Fibroblast of the aortic adventitia (primary cell): Measurements from ENCODE around the gene FAM171A1. TPM values are rescaled to one million over a fixed set of nuclear protein-coding genes. Genes with fewer than 3 reads are reported as not detected.

ENCODE experiments used
- DNase-seq: peaks from one replicate; pipeline ENCODE4 v3.0.0-alpha.2; 2010; ENCODE audit warnings: low read depth
- H3K4me3 ChIP-seq: 2 replicates; pipeline ENCODE4 v1.5.1; 2011; ENCODE audit warnings: low read depth, mild to moderate bottlenecking, control low read depth, low read length, moderate library complexity
- total RNA-seq: library from RNA; depleted of rRNA; stranded (reverse); fragments of >200 nt; gene quantifications from 2 replicates; pipeline ENCODE4 v1.2.3, GENCODE V29; 2012; ENCODE audit warnings: low replicate concordance
- TF ChIP-seq, protein P1 (sequence below): IDR thresholded peaks from 2 replicates; pipeline ENCODE4 v1.5.1; 2011; ENCODE audit warnings: mild to moderate bottlenecking, low read length, control low read depth, inconsistent platforms; ENCODE audit not compliant: insufficient read depth

FAM171A1 gene
- total RNA-seq, 1 donor = 43.6 TPM

DNA sequence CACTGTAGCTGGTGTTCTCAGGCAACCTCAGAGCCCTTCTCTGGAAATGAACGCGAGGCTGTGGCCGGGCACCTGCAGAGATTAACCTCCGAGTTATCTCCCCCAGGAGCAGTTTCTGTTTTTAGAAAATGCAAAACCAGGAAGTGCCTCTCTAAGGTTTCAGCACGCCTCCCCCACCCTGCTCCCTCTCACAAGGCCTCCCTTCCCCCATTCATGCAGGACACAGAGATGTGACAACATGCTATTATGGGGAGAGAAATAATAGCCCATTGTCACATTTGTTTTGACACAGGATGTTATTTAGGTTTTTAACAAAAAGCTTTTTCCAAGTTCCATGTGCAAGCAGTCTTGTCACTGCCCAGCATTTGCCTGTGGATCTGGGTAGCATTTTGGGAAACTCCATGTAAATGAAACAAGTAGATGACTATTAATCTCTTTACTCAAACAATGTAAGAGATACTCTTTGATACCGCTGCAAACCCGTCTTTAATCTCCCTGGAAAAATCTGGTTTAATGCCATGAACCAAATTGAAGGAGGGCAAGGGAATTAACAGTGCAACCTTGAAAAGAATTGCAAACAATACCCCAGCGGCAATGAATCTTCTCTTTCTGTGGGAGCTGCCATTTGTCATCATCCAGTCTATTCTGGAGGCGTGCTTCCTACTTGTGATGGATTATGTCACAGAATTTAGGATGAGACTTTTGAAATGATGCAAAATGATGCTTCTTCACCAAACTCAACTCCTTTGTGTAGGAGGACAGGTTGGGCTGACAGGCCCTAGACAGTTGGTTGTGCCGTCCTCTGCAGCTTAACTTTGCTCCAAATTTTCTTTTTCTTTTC is 116.1 kb downstream of the FAM171A1 start:
- DNase-seq = no peak
- no peak overlapping the region for H3K4me3 ChIP-seq
- TF ChIP-seq, protein P1, sequence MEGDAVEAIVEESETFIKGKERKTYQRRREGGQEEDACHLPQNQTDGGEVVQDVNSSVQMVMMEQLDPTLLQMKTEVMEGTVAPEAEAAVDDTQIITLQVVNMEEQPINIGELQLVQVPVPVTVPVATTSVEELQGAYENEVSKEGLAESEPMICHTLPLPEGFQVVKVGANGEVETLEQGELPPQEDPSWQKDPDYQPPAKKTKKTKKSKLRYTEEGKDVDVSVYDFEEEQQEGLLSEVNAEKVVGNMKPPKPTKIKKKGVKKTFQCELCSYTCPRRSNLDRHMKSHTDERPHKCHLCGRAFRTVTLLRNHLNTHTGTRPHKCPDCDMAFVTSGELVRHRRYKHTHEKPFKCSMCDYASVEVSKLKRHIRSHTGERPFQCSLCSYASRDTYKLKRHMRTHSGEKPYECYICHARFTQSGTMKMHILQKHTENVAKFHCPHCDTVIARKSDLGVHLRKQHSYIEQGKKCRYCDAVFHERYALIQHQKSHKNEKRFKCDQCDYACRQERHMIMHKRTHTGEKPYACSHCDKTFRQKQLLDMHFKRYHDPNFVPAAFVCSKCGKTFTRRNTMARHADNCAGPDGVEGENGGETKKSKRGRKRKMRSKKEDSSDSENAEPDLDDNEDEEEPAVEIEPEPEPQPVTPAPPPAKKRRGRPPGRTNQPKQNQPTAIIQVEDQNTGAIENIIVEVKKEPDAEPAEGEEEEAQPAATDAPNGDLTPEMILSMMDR = no peak

DNA sequence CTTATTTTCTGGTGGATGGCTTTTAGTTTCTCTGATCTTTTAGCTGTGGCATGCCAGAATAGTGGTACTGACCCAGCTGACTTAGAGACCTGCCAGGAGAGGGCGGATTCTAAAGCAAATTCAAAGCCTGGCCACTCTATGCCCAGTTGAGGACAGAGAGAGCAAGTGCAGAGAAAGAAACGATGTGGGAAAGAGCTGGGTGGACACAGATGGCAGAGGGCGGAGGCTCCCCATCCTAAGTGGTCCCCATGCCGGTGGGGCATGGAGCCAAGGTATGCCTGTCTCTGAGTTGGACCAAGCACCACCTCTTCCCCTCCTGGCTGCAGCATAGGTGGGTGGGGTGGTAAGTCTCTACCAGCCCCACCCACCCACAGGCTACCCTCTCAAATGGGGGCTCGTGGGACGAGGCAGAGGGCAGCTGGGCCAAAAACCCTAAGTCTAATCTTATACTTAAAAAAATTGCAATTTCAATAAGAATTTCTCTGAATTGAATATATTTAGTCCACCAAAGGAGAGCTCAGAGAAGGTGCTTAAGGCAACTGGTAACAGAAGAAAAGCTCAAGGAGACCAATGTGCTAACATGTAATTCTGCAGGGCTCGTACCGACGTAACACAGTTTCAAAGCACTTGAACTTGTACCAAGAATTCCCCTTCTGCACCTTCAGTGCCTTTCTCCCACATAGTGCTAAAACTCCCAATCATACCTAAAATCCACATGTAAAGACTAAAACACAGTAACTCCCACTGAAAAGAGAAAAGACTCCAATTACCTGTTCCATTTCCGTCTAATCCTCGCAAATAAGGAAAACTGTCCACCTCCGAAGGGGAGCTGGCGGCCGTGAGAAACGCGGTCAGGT is 116.9 kb downstream of the FAM171A1 start:
- TF ChIP-seq, protein P1 = no peak
- DNase-seq = no peak
- no peak overlapping the region for H3K4me3 ChIP-seq

DNA sequence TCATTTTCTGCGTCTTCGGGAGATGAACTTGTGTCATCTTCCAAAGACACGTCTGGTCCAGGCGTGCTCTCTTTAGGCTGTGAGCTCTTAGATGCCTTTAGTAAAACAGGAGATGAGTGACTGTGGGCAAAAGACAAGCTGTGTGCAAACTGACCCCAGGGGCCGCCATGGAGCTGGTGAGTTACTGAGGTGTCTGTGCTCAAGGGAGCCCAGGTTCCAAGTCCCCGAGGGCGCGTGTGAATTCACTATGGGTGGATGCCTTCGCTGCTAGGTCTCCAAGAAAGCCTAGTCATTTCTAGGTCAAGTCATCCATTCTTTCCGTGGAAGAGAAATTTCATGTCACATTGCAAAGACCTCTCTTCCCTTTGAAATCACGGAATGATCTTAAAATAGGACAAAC is 118.7 kb downstream of the FAM171A1 start:
- H3K4me3 ChIP-seq = no peak overlapping the region
- TF ChIP-seq, protein P1 = no peak
- DNase-seq = no peak

DNA sequence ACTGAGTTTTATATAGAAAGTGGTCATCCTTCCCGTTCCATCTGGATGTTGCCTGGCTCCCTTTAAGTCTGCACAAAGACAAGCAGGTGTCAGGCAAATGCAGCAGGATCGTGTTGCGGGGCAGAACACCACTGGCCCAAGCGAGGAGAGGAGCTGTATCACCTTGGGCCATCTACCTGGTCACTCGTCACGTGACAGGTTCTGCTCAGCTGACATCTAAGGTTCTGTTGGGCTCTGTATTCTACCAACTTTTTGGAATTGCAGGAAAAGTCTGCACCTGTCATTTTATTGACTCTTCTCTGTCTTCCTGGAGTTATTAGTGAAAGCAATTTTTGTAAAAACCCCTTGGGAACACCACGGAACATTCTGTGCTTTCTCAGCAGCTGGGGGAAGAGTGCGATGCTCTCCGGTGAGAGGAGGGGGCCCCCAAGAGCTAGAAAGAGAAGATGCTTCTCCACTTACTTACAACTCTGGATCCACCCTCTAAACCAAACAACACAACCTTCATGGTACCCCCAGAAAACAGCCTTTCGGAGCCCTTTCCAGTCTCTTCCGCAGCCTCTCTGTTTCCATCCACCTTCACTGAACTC is 119.2 kb downstream of the FAM171A1 start:
- no peak overlapping the region for H3K4me3 ChIP-seq
- no peak for DNase-seq
- TF ChIP-seq, protein P1 = no peak

DNA sequence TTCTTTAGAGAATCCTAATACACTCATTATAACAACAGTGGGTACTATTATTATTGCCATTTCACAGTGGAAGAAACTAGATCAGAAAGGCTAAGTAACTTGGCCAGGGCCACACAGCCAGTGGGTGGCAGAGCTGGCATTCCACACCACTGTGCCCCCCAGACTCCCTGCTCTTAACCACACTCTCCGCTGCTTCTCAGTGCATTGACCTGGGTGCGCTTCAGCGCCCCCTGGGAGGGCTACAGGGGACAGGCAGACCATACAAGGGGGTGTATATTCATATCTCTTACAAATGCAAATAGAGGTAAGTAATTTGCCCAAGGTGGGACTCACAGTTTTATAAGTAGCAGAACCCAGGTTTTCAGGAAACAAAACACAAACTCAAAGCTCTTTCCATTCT is 125.6 kb downstream of the FAM171A1 start:
- H3K4me3 ChIP-seq = no peak overlapping the region
- DNase-seq = peak; percentile 12
- TF ChIP-seq, protein P1 = peak; percentile 39

DNA sequence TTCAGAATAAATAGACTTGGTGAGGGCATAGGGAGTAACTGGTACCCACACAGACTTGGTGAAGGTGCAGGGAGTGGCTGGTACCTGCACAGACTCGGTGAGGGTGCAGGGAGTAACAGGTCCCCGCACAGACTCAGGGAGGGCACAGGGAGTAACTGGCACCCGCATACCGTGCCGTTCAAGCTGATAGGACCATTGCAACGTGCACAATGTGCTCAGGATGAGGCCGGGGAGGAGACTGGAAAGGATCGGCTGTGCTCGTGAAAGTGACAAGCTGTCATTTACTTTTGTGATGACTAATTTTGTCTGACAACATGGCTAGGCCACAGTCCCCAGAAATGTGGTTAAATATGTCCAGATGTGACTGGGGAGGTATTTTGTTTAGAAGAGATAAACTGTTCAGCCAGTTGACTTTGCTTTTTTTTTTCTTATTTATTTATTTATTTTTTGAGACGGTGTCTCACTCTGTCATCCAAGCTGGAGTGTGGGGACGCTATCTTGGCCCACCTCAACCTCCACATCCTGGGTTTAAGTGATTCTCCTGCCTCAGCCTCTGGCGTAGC is 126.4 kb downstream of the FAM171A1 start:
- no peak overlapping the region for H3K4me3 ChIP-seq
- TF ChIP-seq, protein P1 = no peak
- no peak for DNase-seq
